ENCODE measurements around the gene TMEM170A.

TMEM170A gene

GRCh38 chr16:75394941-75395340, 69.5 kb downstream of the TMEM170A start:
- DNase-seq: no peak
